Gastrocnemius medialis (tissue), 4 donors: ENCODE results near the gene PTPRQ.

ENCODE experiments used
- POLR2A ChIP-seq, 2 donors: fragments of 450-650 bp; IDR thresholded peaks; one replicate each; pipeline ENCODE4 v1.6.1; 2017; ENCODE audit warnings: antibody characterized with exemption in 2 of 2, mild to moderate bottlenecking in 2 of 2, moderate library complexity in 2 of 2
- TF ChIP-seq, protein P1 (sequence below), 5 experiments: fragments of 450-650 bp in 3 of 5; fragments of 200-600 bp in 2 of 5; sonication (generic) in 2 of 5; IDR thresholded peaks in 4 of 5; conservative IDR thresholded peaks in 1 of 5; 1 replicate in 4 of 5; 2 replicates in 1 of 5; pipeline ENCODE4 v1.5.1; 2016 to 2019; ENCODE audit warnings: antibody characterized with exemption in 5 of 5, mild to moderate bottlenecking in 3 of 5, moderate library complexity in 3 of 5

DNA sequence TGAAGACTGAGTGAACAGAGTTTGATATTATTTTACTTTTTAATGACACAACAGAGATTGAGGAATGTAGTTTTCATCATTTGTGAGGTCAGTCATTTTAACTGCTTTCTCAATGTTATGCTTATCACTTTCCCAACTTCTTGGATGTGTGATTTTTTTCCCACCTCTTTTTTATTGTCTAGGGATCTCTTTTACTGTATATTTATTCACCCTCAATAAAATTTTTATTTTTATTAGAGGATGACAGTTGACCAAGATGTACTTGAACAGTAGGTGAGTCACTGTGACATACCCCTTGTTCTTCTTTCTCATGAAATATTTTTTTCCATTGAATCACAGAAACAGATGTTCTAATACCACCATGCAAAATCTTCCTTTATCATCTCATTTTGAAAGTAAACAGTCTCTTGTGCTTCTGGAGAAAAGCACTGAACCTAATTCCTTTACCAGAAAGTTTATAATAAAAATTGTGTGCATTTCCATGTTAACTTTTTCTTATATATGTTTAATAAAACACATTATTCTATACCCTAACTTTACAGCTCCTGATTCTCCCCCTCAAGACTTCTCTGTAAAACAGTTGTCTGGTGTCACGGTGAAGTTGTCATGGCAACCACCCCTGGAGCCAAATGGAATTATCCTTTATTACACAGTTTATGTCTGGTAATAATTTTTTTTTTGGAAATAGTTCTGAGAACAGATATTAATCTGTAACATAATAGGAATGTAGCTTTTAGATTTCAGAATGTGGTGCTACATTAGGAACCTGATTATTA, 65.9 kb downstream of the PTPRQ start:
- TF ChIP-seq, protein P1, sequence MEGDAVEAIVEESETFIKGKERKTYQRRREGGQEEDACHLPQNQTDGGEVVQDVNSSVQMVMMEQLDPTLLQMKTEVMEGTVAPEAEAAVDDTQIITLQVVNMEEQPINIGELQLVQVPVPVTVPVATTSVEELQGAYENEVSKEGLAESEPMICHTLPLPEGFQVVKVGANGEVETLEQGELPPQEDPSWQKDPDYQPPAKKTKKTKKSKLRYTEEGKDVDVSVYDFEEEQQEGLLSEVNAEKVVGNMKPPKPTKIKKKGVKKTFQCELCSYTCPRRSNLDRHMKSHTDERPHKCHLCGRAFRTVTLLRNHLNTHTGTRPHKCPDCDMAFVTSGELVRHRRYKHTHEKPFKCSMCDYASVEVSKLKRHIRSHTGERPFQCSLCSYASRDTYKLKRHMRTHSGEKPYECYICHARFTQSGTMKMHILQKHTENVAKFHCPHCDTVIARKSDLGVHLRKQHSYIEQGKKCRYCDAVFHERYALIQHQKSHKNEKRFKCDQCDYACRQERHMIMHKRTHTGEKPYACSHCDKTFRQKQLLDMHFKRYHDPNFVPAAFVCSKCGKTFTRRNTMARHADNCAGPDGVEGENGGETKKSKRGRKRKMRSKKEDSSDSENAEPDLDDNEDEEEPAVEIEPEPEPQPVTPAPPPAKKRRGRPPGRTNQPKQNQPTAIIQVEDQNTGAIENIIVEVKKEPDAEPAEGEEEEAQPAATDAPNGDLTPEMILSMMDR (IDR thresholded peaks at IDR 0.05 in 4 of 5, conservative IDR thresholded peaks at IDR 0.05 in 1 of 5), result no peak
- TF ChIP-seq POLR2A (IDR thresholded peaks at IDR 0.05), result no peak
